ENCODE data around the gene YWHAG. TPM values are rescaled to one million over a fixed set of nuclear protein-coding genes. Genes with fewer than 3 reads are reported as not detected.

YWHAG gene
- total and polyA plus RNA-seq, 9 of the 15 experiments (the other 6 are each of a cell fraction or from before 2014, with no cell fraction given): 30.4 to 246 (median 94.5) TPM

GRCh38 chr7:76317782-76318487 lies 40.9 kb downstream of the YWHAG start (continued):
- TF ChIP-seq GTF3C2 (IDR thresholded peaks at IDR 0.05; ENCODE audit: borderline replicate concordance, extremely low read depth, insufficient read length) (no peak), BDP1 (IDR thresholded peaks at IDR 0.05; ENCODE audit: insufficient read depth, insufficient read length) (no peak), CAMTA2 (CRISPR knock-in tag; conservative IDR thresholded peaks at IDR 0.05) (no peak), ZNF444 (CRISPR knock-in tag; IDR thresholded peaks at IDR 0.05) (no peak), POLR3G (IDR thresholded peaks at IDR 0.05; ENCODE audit: extremely low read depth, insufficient read length, insufficient replicate concordance) (no peak), XRCC4 (IDR thresholded peaks at IDR 0.05; ENCODE audit: extremely low read depth, insufficient read depth, insufficient read length) (no peak), CREB1 (IDR thresholded peaks at IDR 0.05) (peak; percentile 41; the same call in 1 of the 2 replicates), CREB1 (CRISPR knock-in tag; IDR thresholded peaks at IDR 0.05) (peak; percentile 52; the same call in 1 of the 2 replicates), ZNF586 (CRISPR knock-in tag; conservative IDR thresholded peaks at IDR 0.05) (no peak), SRSF7 (optimal IDR thresholded peaks at IDR 0.05; ENCODE audit: low read depth, low read length) (no peak), RFX1 (IDR thresholded peaks at IDR 0.05) (peak; percentile 79), ELF4 (CRISPR knock-in tag; IDR thresholded peaks at IDR 0.05) (no peak; the same call in 1 of the 2 replicates), CBX8 (IDR thresholded peaks at IDR 0.05; ENCODE audit: borderline replicate concordance, extremely low read depth, low read depth, low read length, poor library complexity, severe bottlenecking) (no peak), ETS1 (conservative IDR thresholded peaks at IDR 0.05; ENCODE audit: control insufficient read depth, low read depth, low read length) (no peak; the same call in 1 of the 2 replicates), BMI1 (IDR thresholded peaks at IDR 0.05; ENCODE audit: low read length) (no peak), STAT6 (CRISPR knock-in tag; IDR thresholded peaks at IDR 0.05) (no peak), HDAC8 (tag; IDR thresholded peaks at IDR 0.05) (no peak), TCF7 (IDR thresholded peaks at IDR 0.05; ENCODE audit: borderline replicate concordance) (no peak; the same call in 1 of the 2 replicates), ZNF282 (CRISPR knock-in tag; IDR thresholded peaks at IDR 0.05) (no peak), IRF1 (CRISPR knock-in tag; IDR thresholded peaks at IDR 0.05; ENCODE audit: borderline replicate concordance) (no peak)
